ENCODE data around the gene CACNA1E. TPM values are rescaled to one million over a fixed set of nuclear protein-coding genes. Genes with fewer than 3 reads are reported as not detected.

Gene CACNA1E
- total RNA-seq, 1 experiment from 2014 or later = 0.46 TPM

DNA sequence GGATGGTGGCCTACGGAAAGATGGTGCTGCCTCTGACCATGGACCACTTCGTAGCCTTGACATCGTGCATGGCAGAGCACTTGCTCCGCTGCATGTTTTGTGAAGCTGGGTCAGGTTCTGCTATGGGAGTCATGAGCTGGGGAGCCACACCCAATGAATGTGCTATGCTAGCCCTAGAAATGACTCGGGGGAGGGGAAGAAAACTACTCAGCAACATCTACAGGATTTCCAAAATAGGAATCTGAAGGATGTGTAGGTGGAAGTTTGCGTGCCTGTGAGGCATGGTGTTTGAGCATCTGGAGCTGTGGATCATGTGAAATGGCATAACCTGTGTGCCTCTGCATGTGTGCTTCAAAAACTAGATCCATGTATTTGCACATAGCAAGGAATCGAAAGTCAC lies 247.3 kb downstream of the CACNA1E start:
- no peak overlapping the region for H3K9ac ChIP-seq (ENCODE audit: extremely low read depth, insufficient read length, low read length)
- Mint-ChIP-seq H3K36me3 (ENCODE audit: insufficient read depth in 1 of 3, low read depth in 3 of 3) (no peaks in the 10 kb centered on the region; a peak in 1 of 7 replicates), H3K4me3 (no peak overlapping the region), H3K27ac (no peak overlapping the region), H3K4me1 (peaks cover 7 to 13% of the 10 kb centered on the region in 2 experiments; a peak in 3 of 4 replicates), H3K9me3 (no peaks in the 10 kb centered on the region; a peak in 2 of 5 replicates), H3K27me3 (ENCODE audit: low read depth) (peaks cover 3% of the 10 kb centered on the region; the same call in 1 of the 2 replicates)
- H4K5ac ChIP-seq (ENCODE audit: insufficient read length, low read depth, low read length) = no peak overlapping the region
- H2BK15ac ChIP-seq (ENCODE audit: low read depth, low read length) = no peak overlapping the region
- H2BK12ac ChIP-seq (ENCODE audit: insufficient read length, low read depth, low read length) = no peak overlapping the region
- H4K91ac ChIP-seq (ENCODE audit: insufficient read length, low read depth, low read length) = no peak overlapping the region
- H3K27me3 ChIP-seq (ENCODE audit: insufficient read depth, low read length) = no peaks in the 10 kb centered on the region
- no peak overlapping the region for H2BK20ac ChIP-seq (ENCODE audit: low read depth, low read length, poor library complexity, severe bottlenecking)
- DNase-seq = no peak
- H2BK5ac ChIP-seq (ENCODE audit: insufficient read length, low read length) = no peak overlapping the region
- no peak overlapping the region for H2BK120ac ChIP-seq (ENCODE audit: low read depth, low read length, poor library complexity, severe bottlenecking)
- no peaks in the 10 kb centered on the region for H3K79me2 ChIP-seq (ENCODE audit: insufficient read depth, low read length)
- no peaks in the 10 kb centered on the region for H3K79me1 ChIP-seq (ENCODE audit: insufficient read depth, low read depth, low read length, poor library complexity, severe bottlenecking)
- H3T11ph ChIP-seq (ENCODE audit: low read length) = no peak overlapping the region
- no peaks in the 10 kb centered on the region for H4K20me1 ChIP-seq (ENCODE audit: control insufficient read depth, insufficient read depth, insufficient read length)
- H2AK5ac ChIP-seq (ENCODE audit: insufficient read length, low read length) = no peak overlapping the region
- no peak overlapping the region for H3K4me2 ChIP-seq (ENCODE audit: insufficient read depth, insufficient read length, low read length)
- H3K27ac ChIP-seq (ENCODE audit: insufficient read length, low read depth, low read length) = no peak overlapping the region
- no peaks in the 10 kb centered on the region for H3K23me2 ChIP-seq (ENCODE audit: insufficient read length, low read depth, low read length, poor library complexity, severe bottlenecking)
- H2AFZ ChIP-seq (ENCODE audit: low read length) = no peak overlapping the region
- H3K14ac ChIP-seq (ENCODE audit: insufficient read depth, low read length) = no peak overlapping the region
- no peak overlapping the region for H3K4ac ChIP-seq (ENCODE audit: low read depth, low read length)
- H3K4me1 ChIP-seq (ENCODE audit: insufficient read depth, low read length) = no peaks in the 10 kb centered on the region
- WGBS (ENCODE audit: extremely low coverage, insufficient read length, low lambda C conversion rate) = no CpG with 5 or more reads among the region's 7 CpGs
- H3K18ac ChIP-seq (ENCODE audit: insufficient read length, low read depth, low read length) = no peak overlapping the region
- H3K23ac ChIP-seq (ENCODE audit: insufficient read length, low read depth, low read length) = no peak overlapping the region
- no peak overlapping the region for H3K56ac ChIP-seq (ENCODE audit: insufficient read length, low read depth, low read length)
- TF ChIP-seq, protein P1, sequence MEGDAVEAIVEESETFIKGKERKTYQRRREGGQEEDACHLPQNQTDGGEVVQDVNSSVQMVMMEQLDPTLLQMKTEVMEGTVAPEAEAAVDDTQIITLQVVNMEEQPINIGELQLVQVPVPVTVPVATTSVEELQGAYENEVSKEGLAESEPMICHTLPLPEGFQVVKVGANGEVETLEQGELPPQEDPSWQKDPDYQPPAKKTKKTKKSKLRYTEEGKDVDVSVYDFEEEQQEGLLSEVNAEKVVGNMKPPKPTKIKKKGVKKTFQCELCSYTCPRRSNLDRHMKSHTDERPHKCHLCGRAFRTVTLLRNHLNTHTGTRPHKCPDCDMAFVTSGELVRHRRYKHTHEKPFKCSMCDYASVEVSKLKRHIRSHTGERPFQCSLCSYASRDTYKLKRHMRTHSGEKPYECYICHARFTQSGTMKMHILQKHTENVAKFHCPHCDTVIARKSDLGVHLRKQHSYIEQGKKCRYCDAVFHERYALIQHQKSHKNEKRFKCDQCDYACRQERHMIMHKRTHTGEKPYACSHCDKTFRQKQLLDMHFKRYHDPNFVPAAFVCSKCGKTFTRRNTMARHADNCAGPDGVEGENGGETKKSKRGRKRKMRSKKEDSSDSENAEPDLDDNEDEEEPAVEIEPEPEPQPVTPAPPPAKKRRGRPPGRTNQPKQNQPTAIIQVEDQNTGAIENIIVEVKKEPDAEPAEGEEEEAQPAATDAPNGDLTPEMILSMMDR (conservative IDR thresholded peaks at IDR 0.05) = no peak
- H4K8ac ChIP-seq (replicated peaks; ENCODE audit: insufficient read length, low read depth, low read length) = no peak overlapping the region
- no peaks in the 10 kb centered on the region for H3K9me3 ChIP-seq (ENCODE audit: control insufficient read depth, low read depth, low read length)
